Activated CD8-positive, alpha-beta memory T cell treated with anti-CD3 and anti-CD28 coated beads for 4 hours (primary cell): ENCODE measurements around the gene KCNA1.

Source experiments
- DNase-seq, 2 donors: peaks; one replicate each; pipeline ENCODE4 v3.0.0-alpha.2; 2020; ENCODE audit warnings: low read depth in 2 of 2

KCNA1 gene

GRCh38 chr12:4911316-4911994 is 1.8 kb downstream of the KCNA1 start:
- no peak for DNase-seq

GRCh38 chr12:4914720-4915119 is 5.0 kb downstream of the KCNA1 start:
- no peak for DNase-seq

- DNase-seq = no peak
These were observed 6.0 kb downstream of the KCNA1 start for GRCh38 chr12:4915752-4916151.

GRCh38 chr12:4918950-4919660 is 9.4 kb downstream of the KCNA1 start:
- no peak for DNase-seq

GRCh38 chr12:4932576-4932975 is 22.9 kb downstream of the KCNA1 start:
- DNase-seq = no peak

GRCh38 chr12:4933411-4933810 is 23.7 kb downstream of the KCNA1 start:
- DNase-seq = no peak

GRCh38 chr12:4934407-4935035 is 24.8 kb downstream of the KCNA1 start:
- no peak for DNase-seq

- DNase-seq = no peak
These were observed 29.2 kb downstream of the KCNA1 start for GRCh38 chr12:4938900-4939299.

- DNase-seq = no peak
These were observed 29.8 kb downstream of the KCNA1 start for GRCh38 chr12:4939418-4940023.

- no peak for DNase-seq
These were observed 33.6 kb downstream of the KCNA1 start for GRCh38 chr12:4943067-4943937.

GRCh38 chr12:4943938-4944284 is 34.2 kb downstream of the KCNA1 start:
- DNase-seq = no peak

GRCh38 chr12:4947253-4947652 is 37.5 kb downstream of the KCNA1 start:
- no peak for DNase-seq

- DNase-seq = no peak
These were observed 41.4 kb downstream of the KCNA1 start for GRCh38 chr12:4951083-4951482.

GRCh38 chr12:4951601-4952000 is 41.9 kb downstream of the KCNA1 start:
- DNase-seq = no peak

GRCh38 chr12:4954621-4955354 is 45.1 kb downstream of the KCNA1 start:
- no peak for DNase-seq

- no peak for DNase-seq
These were observed 46.3 kb downstream of the KCNA1 start for GRCh38 chr12:4956054-4956453.

GRCh38 chr12:4956968-4957367 is 47.3 kb downstream of the KCNA1 start:
- DNase-seq = no peak

GRCh38 chr12:4957761-4958160 is 48.1 kb downstream of the KCNA1 start:
- DNase-seq = no peak

GRCh38 chr12:4958697-4959375 is 49.1 kb downstream of the KCNA1 start:
- no peak for DNase-seq

GRCh38 chr12:4959381-4959780 is 49.7 kb downstream of the KCNA1 start:
- no peak for DNase-seq

- DNase-seq = no peak
These were observed 50.3 kb downstream of the KCNA1 start for GRCh38 chr12:4960030-4960429.
